Measurements from ENCODE around the gene PLPP1. TPM values are rescaled to one million over a fixed set of nuclear protein-coding genes. Genes with fewer than 3 reads are reported as not detected.
A peak's percentile ranks its signal among the peaks of the same experiment; 100 is the strongest.

Gene PLPP1
- total RNA-seq, 2 donors from 2014 or later = 29.0 to 100 TPM

GRCh38 chr5:55418994-55419968 lies 115.5 kb downstream of the PLPP1 start:
- H3K4me3 ChIP-seq (ENCODE audit: low read length) = no peak overlapping the region
- H3K4me1 ChIP-seq (ENCODE audit: control insufficient read depth, insufficient read depth, low read length) = no peaks in the 10 kb centered on the region
- H3K4me3 Mint-ChIP-seq = no peak overlapping the region
- no peak for DNase-seq
- no peaks in the 10 kb centered on the region for H3K27me3 Mint-ChIP-seq (ENCODE audit: insufficient read depth)
- no peaks in the 10 kb centered on the region for H3K27me3 ChIP-seq (ENCODE audit: control insufficient read depth, insufficient read depth, low read length, poor library complexity, severe bottlenecking)
- H3K9me3 ChIP-seq (ENCODE audit: control insufficient read depth, low read length) = peaks cover 31% of the 10 kb centered on the region
- H3K9me3 Mint-ChIP-seq = peaks cover 8% of the 10 kb centered on the region
- peak overlapping the region; percentile 8 for H3K27ac Mint-ChIP-seq
- peaks cover 93% of the 10 kb centered on the region for H3K36me3 ChIP-seq (ENCODE audit: control insufficient read depth, insufficient read depth, low read length)
- H3K36me3 Mint-ChIP-seq (ENCODE audit: low read depth) = peaks cover 50% of the 10 kb centered on the region
- no peak overlapping the region for H3K9ac ChIP-seq (ENCODE audit: extremely low read depth, low read length, poor library complexity, severe bottlenecking)
- H3K4me1 Mint-ChIP-seq = peaks cover 6% of the 10 kb centered on the region
- H3K27ac ChIP-seq (ENCODE audit: low read depth, low read length) = no peak overlapping the region
- TF ChIP-seq, protein P1, sequence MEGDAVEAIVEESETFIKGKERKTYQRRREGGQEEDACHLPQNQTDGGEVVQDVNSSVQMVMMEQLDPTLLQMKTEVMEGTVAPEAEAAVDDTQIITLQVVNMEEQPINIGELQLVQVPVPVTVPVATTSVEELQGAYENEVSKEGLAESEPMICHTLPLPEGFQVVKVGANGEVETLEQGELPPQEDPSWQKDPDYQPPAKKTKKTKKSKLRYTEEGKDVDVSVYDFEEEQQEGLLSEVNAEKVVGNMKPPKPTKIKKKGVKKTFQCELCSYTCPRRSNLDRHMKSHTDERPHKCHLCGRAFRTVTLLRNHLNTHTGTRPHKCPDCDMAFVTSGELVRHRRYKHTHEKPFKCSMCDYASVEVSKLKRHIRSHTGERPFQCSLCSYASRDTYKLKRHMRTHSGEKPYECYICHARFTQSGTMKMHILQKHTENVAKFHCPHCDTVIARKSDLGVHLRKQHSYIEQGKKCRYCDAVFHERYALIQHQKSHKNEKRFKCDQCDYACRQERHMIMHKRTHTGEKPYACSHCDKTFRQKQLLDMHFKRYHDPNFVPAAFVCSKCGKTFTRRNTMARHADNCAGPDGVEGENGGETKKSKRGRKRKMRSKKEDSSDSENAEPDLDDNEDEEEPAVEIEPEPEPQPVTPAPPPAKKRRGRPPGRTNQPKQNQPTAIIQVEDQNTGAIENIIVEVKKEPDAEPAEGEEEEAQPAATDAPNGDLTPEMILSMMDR (conservative IDR thresholded peaks at IDR 0.05) = no peak

GRCh38 chr5:55416306-55416705 lies 118.5 kb downstream of the PLPP1 start:
- no peak for DNase-seq
- no peak overlapping the region for H3K27ac ChIP-seq (ENCODE audit: low read depth, low read length)
- H3K9me3 Mint-ChIP-seq = no peaks in the 10 kb centered on the region
- peaks cover 6% of the 10 kb centered on the region for H3K4me1 Mint-ChIP-seq
- no peak overlapping the region for H3K4me3 Mint-ChIP-seq
- peaks cover 4% of the 10 kb centered on the region for H3K9me3 ChIP-seq (ENCODE audit: control insufficient read depth, low read length)
- TF ChIP-seq, protein P1 (conservative IDR thresholded peaks at IDR 0.05) = no peak
- peaks cover 88% of the 10 kb centered on the region for H3K36me3 ChIP-seq (ENCODE audit: control insufficient read depth, insufficient read depth, low read length)
- H3K27me3 Mint-ChIP-seq (ENCODE audit: insufficient read depth) = no peaks in the 10 kb centered on the region
- no peaks in the 10 kb centered on the region for H3K27me3 ChIP-seq (ENCODE audit: control insufficient read depth, insufficient read depth, low read length, poor library complexity, severe bottlenecking)
- H3K4me3 ChIP-seq (ENCODE audit: low read length) = no peak overlapping the region
- H3K9ac ChIP-seq (ENCODE audit: extremely low read depth, low read length, poor library complexity, severe bottlenecking) = no peak overlapping the region
- no peaks in the 10 kb centered on the region for H3K4me1 ChIP-seq (ENCODE audit: control insufficient read depth, insufficient read depth, low read length)
- H3K27ac Mint-ChIP-seq = no peak overlapping the region
- peaks cover 37% of the 10 kb centered on the region for H3K36me3 Mint-ChIP-seq (ENCODE audit: low read depth)

DNA sequence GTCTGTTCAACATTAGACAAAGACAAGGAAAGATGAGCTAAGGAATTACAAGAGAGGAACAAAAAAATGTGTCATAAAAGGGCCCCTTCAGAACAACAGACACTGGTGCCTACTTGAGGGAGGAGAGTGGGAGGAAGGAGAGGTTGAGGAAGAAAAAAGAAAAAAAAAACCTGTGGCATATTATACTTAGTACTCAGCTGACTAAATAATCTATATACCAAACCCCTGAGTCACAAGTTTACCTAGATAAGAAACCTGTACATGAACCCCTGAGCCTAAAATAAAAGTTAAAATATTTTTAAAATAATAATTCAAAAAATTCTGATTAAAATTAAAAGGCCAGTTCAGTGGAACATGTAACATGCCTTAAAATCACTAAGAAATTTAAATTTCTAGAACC lies 119.7 kb downstream of the PLPP1 start:
- TF ChIP-seq, protein P1 (conservative IDR thresholded peaks at IDR 0.05) = no peak
- Mint-ChIP-seq H3K36me3 (ENCODE audit: low read depth) (peaks cover 38% of the 10 kb centered on the region), H3K4me1 (peaks cover 6% of the 10 kb centered on the region), H3K27ac (peak overlapping the region; percentile 27), H3K4me3 (no peak overlapping the region), H3K27me3 (ENCODE audit: insufficient read depth) (no peaks in the 10 kb centered on the region), H3K9me3 (no peaks in the 10 kb centered on the region)
- H3K36me3 ChIP-seq (ENCODE audit: control insufficient read depth, insufficient read depth, low read length) = peaks cover 88% of the 10 kb centered on the region
- H3K27me3 ChIP-seq (ENCODE audit: control insufficient read depth, insufficient read depth, low read length, poor library complexity, severe bottlenecking) = no peaks in the 10 kb centered on the region
- H3K9ac ChIP-seq (ENCODE audit: extremely low read depth, low read length, poor library complexity, severe bottlenecking) = no peak overlapping the region
- H3K27ac ChIP-seq (ENCODE audit: low read depth, low read length) = no peak overlapping the region
- no peak overlapping the region for H3K4me3 ChIP-seq (ENCODE audit: low read length)
- H3K9me3 ChIP-seq (ENCODE audit: control insufficient read depth, low read length) = no peaks in the 10 kb centered on the region
- H3K4me1 ChIP-seq (ENCODE audit: control insufficient read depth, insufficient read depth, low read length) = no peaks in the 10 kb centered on the region
- DNase-seq = no peak
